Caco-2 (cell line): ENCODE results near the gene RASGEF1C. TPM values are rescaled to one million over a fixed set of nuclear protein-coding genes. Genes with fewer than 3 reads are reported as not detected.

Experiments used
- BruUV-seq: library from RNA; stranded (reverse); fragments of 400-500 nt; replicated peaks from 2 replicates; lab custom pipeline; 2021; lab: Mats Ljungman, UMichigan
- CTCF ChIA-PET: fragments of 300-600 bp; sonication (Branson Sonifier 250); formaldehyde crosslinking; loops from one replicate; lab custom pipeline; 2022; ENCODE audit warnings: antibody characterized with exemption; lab: Charles Lee
- POLR2A ChIA-PET: fragments of 300-600 bp; sonication (Branson Sonifier 250); formaldehyde crosslinking; loops from one replicate; lab custom pipeline; 2022; ENCODE audit warnings: antibody characterized with exemption; lab: Charles Lee
- DNase-seq, 2 experiments: peaks; one replicate each; pipeline versions ENCODE4 v3.0.0 to v3.0.0-alpha.2; 2020 to 2022
- H3K27me3 ChIP-seq: replicated peaks from 2 replicates; pipeline ENCODE4 v1.6.0; 2011; ENCODE audit warnings: low read length; ENCODE audit not compliant: control insufficient read depth, insufficient read depth
- H3K36me3 ChIP-seq: 2 replicates; pipeline ENCODE4 v1.5.1; 2011; ENCODE audit warnings: low read length; ENCODE audit not compliant: control insufficient read depth, insufficient read depth
- H3K4me1 ChIP-seq: fragments of 250-450 bp; sonication (Bioruptor Pico); 2 replicates; pipeline ENCODE4 v1.5.1; 2020; ENCODE audit warnings: mild to moderate bottlenecking
- H3K4me3 ChIP-seq: 2 replicates; pipeline ENCODE4 v1.5.1; 2011; ENCODE audit warnings: low read depth, mild to moderate bottlenecking, control low read depth, low read length
- H3K9me3 ChIP-seq: fragments of 250-450 bp; sonication (Bioruptor Pico); 2 replicates; pipeline ENCODE4 v1.5.1; 2020; ENCODE audit warnings: mild to moderate bottlenecking, moderate library complexity
- H3K27ac Mint-ChIP-seq: one replicate; pipeline ENCODE4 v1.8.0; 2022; ENCODE audit warnings: mixed read lengths; ENCODE audit not compliant: unreplicated experiment
- H3K27me3 Mint-ChIP-seq: one replicate; pipeline ENCODE4 v1.8.0; 2022; ENCODE audit warnings: mixed read lengths; ENCODE audit not compliant: insufficient read depth, unreplicated experiment
- H3K36me3 Mint-ChIP-seq: one replicate; pipeline ENCODE4 v1.8.0; 2022; ENCODE audit warnings: mild to moderate bottlenecking, mixed read lengths; ENCODE audit not compliant: insufficient read depth, unreplicated experiment
- H3K4me1 Mint-ChIP-seq: one replicate; pipeline ENCODE4 v1.8.0; 2022; ENCODE audit warnings: low read depth, mixed read lengths; ENCODE audit not compliant: unreplicated experiment
- H3K4me3 Mint-ChIP-seq: one replicate; pipeline ENCODE4 v1.8.0; 2022; ENCODE audit warnings: mild to moderate bottlenecking, moderate library complexity, mixed read lengths; ENCODE audit not compliant: unreplicated experiment
- H3K9me3 Mint-ChIP-seq: one replicate; pipeline ENCODE4 v1.8.0; 2022; ENCODE audit warnings: mixed read lengths; ENCODE audit not compliant: unreplicated experiment
- CTCF ChIP-seq, 2 experiments: fragments of 200-600 bp in 1 of 2; IDR thresholded peaks; 1 replicate in 1 of 2; 2 replicates in 1 of 2; pipeline versions ENCODE4 v1.5.1 to v1.8.0; 2011 to 2022; ENCODE audit warnings: antibody characterized with exemption in 1 of 2, control low read depth in 1 of 2, inconsistent platforms in 1 of 2, low read depth in 1 of 2, low read length in 1 of 2, mild to moderate bottlenecking in 1 of 2, moderate library complexity in 1 of 2; ENCODE audit not compliant: insufficient read depth in 1 of 2, severe bottlenecking in 1 of 2, unreplicated experiment in 1 of 2
- intact Hi-C: fragments of 100-400 bp; cut with micrococcal nuclease; formaldehyde crosslinking; loops from one replicate; pipeline ENCODE4 v1.10.0; 2022; ENCODE audit not compliant: unreplicated experiment
- total RNA-seq: library from RNA; stranded (reverse); gene quantifications from 2 replicates; pipeline ENCODE4 v1.2.3, GENCODE V29; 2022

Gene RASGEF1C
- total RNA-seq, 1 experiment from 2014 or later: not detected

GRCh38 chr5:180098526-180098925, 110.5 kb downstream of the RASGEF1C start:
- intact Hi-C loops: no loop called here
- Mint-ChIP-seq H3K4me1 (no peaks in the 10 kb centered on the region), H3K9me3 (no peaks in the 10 kb centered on the region), H3K27ac (no peak overlapping the region), H3K36me3 (no peaks in the 10 kb centered on the region), H3K27me3 (peaks cover 11% of the 10 kb centered on the region), H3K4me3 (no peak overlapping the region)
- Histone ChIP-seq H3K4me1 (no peaks in the 10 kb centered on the region), H3K9me3 (no peaks in the 10 kb centered on the region), H3K27me3 (no peaks in the 10 kb centered on the region; the same call in 1 of the 2 replicates), H3K36me3 (no peaks in the 10 kb centered on the region), H3K4me3 (no peak overlapping the region)
- ChIA-PET CTCF (no interaction called here), POLR2A (no interaction called here)
- no peak for TF ChIP-seq CTCF (IDR thresholded peaks at IDR 0.05; ENCODE audit: insufficient read depth in 1 of 2, low read depth in 1 of 2, low read length in 1 of 2, severe bottlenecking in 1 of 2, unreplicated experiment in 1 of 2)
- BruUV-seq: no TSS peak
- DNase-seq: no peak

- DNase-seq: no peak
- Histone ChIP-seq H3K4me3 (no peak overlapping the region), H3K9me3 (no peaks in the 10 kb centered on the region), H3K36me3 (no peaks in the 10 kb centered on the region), H3K4me1 (no peaks in the 10 kb centered on the region), H3K27me3 (no peaks in the 10 kb centered on the region; the same call in 1 of the 2 replicates)
- Mint-ChIP-seq H3K36me3 (no peaks in the 10 kb centered on the region), H3K27ac (no peak overlapping the region), H3K9me3 (no peaks in the 10 kb centered on the region), H3K27me3 (peaks cover 5% of the 10 kb centered on the region), H3K4me1 (no peaks in the 10 kb centered on the region), H3K4me3 (no peak overlapping the region)
- intact Hi-C loops: no loop called here
- CTCF ChIA-PET: interaction anchor here (0.6 kb wide), 1 partner anchor 255 kb away, joined by 3 read pairs; the partner anchor contains the start of gene GFPT2
- BruUV-seq: no TSS peak
- TF ChIP-seq CTCF (IDR thresholded peaks at IDR 0.05; ENCODE audit: insufficient read depth in 1 of 2, low read depth in 1 of 2, low read length in 1 of 2, severe bottlenecking in 1 of 2, unreplicated experiment in 1 of 2): no peak
- POLR2A ChIA-PET: no interaction called here
Observed at GRCh38 chr5:180097926-180098325, 111.1 kb downstream of the RASGEF1C start.

GRCh38 chr5:180097163-180097894, 111.7 kb downstream of the RASGEF1C start:
- CTCF ChIA-PET: interaction anchor here (0.6 kb wide), 1 partner anchor 256 kb away, joined by 3 read pairs; the partner anchor contains the start of gene GFPT2
- POLR2A ChIA-PET: no interaction called here
- Mint-ChIP-seq H3K4me1 (no peaks in the 10 kb centered on the region), H3K27ac (no peak overlapping the region), H3K27me3 (no peaks in the 10 kb centered on the region), H3K4me3 (no peak overlapping the region), H3K36me3 (no peaks in the 10 kb centered on the region), H3K9me3 (no peaks in the 10 kb centered on the region)
- no peaks in the 10 kb centered on the region; the same call in 1 of the 2 replicates for H3K27me3 ChIP-seq
- no peaks in the 10 kb centered on the region for H3K4me1 ChIP-seq
- no peak for DNase-seq
- H3K9me3 ChIP-seq: no peaks in the 10 kb centered on the region
- no peaks in the 10 kb centered on the region for H3K36me3 ChIP-seq
- intact Hi-C loops: no loop called here
- no peak for TF ChIP-seq CTCF (IDR thresholded peaks at IDR 0.05; ENCODE audit: insufficient read depth in 1 of 2, low read depth in 1 of 2, low read length in 1 of 2, severe bottlenecking in 1 of 2, unreplicated experiment in 1 of 2)
- BruUV-seq: no TSS peak
- no peak overlapping the region for H3K4me3 ChIP-seq
